GM21619 (cell line): ENCODE measurements around the gene STX2.
"Not testable (repeated sequence)": the region's sequence is repeated elsewhere in the genome, so short reads cannot be mapped to it uniquely, and the experiment has no call there.

Experiments
- ATAC-seq: cut with Tn5 transposase; IDR thresholded peaks from one replicate; pipeline ENCODE4 v1.9.1; 2021; ENCODE audit not compliant: unreplicated experiment

Gene STX2

GRCh38 chr12:130803702-130804101 lies 35.3 kb downstream of the STX2 start:
- ATAC-seq: no peak

GRCh38 chr12:130800312-130800711 lies 38.7 kb downstream of the STX2 start:
- no peak for ATAC-seq

GRCh38 chr12:130799051-130799450 lies 40.0 kb downstream of the STX2 start:
- no peak for ATAC-seq

- ATAC-seq: peak; percentile 90
These were observed 41.9 kb downstream of the STX2 start for GRCh38 chr12:130796985-130797686.

- ATAC-seq: no peak
These were observed 43.1 kb downstream of the STX2 start for GRCh38 chr12:130795906-130796305.

- no peak for ATAC-seq
These were observed 45.5 kb downstream of the STX2 start for GRCh38 chr12:130793554-130793849.

- ATAC-seq: no peak
These were observed 46.1 kb downstream of the STX2 start for GRCh38 chr12:130792821-130793553.

- ATAC-seq: no peak
These were observed 47.4 kb downstream of the STX2 start for GRCh38 chr12:130791629-130792028.

- ATAC-seq: no peak
These were observed 50.5 kb downstream of the STX2 start for GRCh38 chr12:130788515-130788914.

- no peak for ATAC-seq
These were observed 51.3 kb downstream of the STX2 start for GRCh38 chr12:130787445-130788410.

- no peak for ATAC-seq
These were observed 52.0 kb downstream of the STX2 start for GRCh38 chr12:130787041-130787440.

GRCh38 chr12:130783110-130783715 lies 55.8 kb downstream of the STX2 start:
- ATAC-seq: no peak

- ATAC-seq: not testable (repeated sequence)
These were observed 56.8 kb downstream of the STX2 start for GRCh38 chr12:130782245-130782644.

- ATAC-seq: no peak
These were observed 58.0 kb downstream of the STX2 start for GRCh38 chr12:130780880-130781575.

- no peak for ATAC-seq
These were observed 58.7 kb downstream of the STX2 start for GRCh38 chr12:130780325-130780724.

- no peak for ATAC-seq
These were observed 60.3 kb downstream of the STX2 start for GRCh38 chr12:130778776-130779175.

- no peak for ATAC-seq
These were observed 62.2 kb downstream of the STX2 start for GRCh38 chr12:130776857-130777339.

GRCh38 chr12:130775953-130776856 lies 62.8 kb downstream of the STX2 start:
- ATAC-seq: peak; percentile 49

GRCh38 chr12:130770413-130771028 lies 68.5 kb downstream of the STX2 start:
- no peak for ATAC-seq
